GM12892 (cell line): ENCODE data around the gene QSER1.

Experiments
- POLR2A ChIP-seq: IDR thresholded peaks from 2 replicates; pipeline ENCODE4 v1.6.1; 2011; ENCODE audit warnings: low read depth, low read length, control low read depth
- POLR2AphosphoS5 ChIP-seq: IDR thresholded peaks from 2 replicates; pipeline ENCODE4 v1.6.1; 2011; ENCODE audit warnings: low read depth, low read length, control low read depth
- TAF1 ChIP-seq: IDR thresholded peaks from 2 replicates; pipeline ENCODE4 v1.6.1; 2011; ENCODE audit warnings: low read depth, mild to moderate bottlenecking, control low read depth, low read length, borderline replicate concordance

DNA sequence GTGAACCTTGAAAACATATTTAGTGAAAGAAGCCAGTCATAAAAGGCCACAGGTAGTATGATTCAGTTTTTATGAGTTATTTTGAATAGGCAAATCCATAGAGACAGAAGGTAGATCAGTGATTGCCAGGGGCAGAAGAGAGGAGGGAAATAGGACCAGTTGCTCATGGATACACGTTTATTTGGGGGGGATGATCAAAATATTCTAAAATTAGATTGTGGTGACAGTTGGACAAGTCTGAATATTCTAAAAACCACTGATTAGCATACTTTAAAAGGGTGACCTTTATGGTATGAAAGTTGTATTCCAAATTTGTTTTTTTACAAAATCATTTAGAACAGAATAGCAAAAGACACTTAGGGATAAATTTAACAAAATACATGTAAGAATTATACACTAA is 28.6 kb downstream of the QSER1 start:
- no peak for TF ChIP-seq POLR2A
- TF ChIP-seq POLR2AphosphoS5: no peak
- no peak for TF ChIP-seq TAF1
